Measurements from ENCODE around the gene SDHAF4. TPM values are rescaled to one million over a fixed set of nuclear protein-coding genes. Genes with fewer than 3 reads are reported as not detected.
A peak's percentile ranks its signal among the peaks of the same experiment; 100 is the strongest.

SDHAF4 gene
- total RNA-seq, 2 experiments from 2014 or later = 2.2 to 2.6 TPM

DNA sequence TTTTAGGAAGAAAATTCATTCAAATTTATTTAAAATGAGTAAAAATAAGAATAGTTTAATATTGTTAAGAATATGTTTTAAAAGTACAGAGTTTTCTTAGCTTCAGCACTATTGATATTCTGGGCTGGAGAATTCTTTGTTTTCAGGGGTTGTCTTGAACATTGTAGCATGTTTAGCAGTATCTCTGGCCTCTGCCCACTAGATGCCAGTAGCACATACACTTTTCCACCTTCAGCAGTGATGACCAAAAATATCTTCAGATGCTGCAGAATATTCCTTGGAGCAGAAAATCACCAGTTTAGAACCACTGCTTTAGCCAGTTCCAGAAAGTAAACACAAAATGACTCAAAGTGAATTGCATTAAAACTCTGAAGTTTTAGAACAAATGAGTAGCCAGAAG is 19.4 kb upstream of the SDHAF4 start:
- TF ChIP-seq, protein P1, sequence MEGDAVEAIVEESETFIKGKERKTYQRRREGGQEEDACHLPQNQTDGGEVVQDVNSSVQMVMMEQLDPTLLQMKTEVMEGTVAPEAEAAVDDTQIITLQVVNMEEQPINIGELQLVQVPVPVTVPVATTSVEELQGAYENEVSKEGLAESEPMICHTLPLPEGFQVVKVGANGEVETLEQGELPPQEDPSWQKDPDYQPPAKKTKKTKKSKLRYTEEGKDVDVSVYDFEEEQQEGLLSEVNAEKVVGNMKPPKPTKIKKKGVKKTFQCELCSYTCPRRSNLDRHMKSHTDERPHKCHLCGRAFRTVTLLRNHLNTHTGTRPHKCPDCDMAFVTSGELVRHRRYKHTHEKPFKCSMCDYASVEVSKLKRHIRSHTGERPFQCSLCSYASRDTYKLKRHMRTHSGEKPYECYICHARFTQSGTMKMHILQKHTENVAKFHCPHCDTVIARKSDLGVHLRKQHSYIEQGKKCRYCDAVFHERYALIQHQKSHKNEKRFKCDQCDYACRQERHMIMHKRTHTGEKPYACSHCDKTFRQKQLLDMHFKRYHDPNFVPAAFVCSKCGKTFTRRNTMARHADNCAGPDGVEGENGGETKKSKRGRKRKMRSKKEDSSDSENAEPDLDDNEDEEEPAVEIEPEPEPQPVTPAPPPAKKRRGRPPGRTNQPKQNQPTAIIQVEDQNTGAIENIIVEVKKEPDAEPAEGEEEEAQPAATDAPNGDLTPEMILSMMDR (IDR thresholded peaks at IDR 0.05) = peak; percentile 34
- Mint-ChIP-seq H3K9me3 (no peaks in the 10 kb centered on the region), H3K4me1 (ENCODE audit: low read depth) (no peaks in the 10 kb centered on the region), H3K4me3 (no peak overlapping the region), H3K27ac (no peak overlapping the region), H3K36me3 (ENCODE audit: low read depth) (no peaks in the 10 kb centered on the region), H3K27me3 (no peaks in the 10 kb centered on the region)
- intact Hi-C loops (cut with DNase I, micrococcal nuclease) = loop anchor here (1.0 to 2.0 kb wide), 2 partner anchors 139 to 141 kb away; no protein-coding TSS in a partner anchor
- H3K4me1 ChIP-seq (ENCODE audit: insufficient read depth, low read length) = no peaks in the 10 kb centered on the region
- CTCF ChIA-PET = interaction anchor here (1.0 to 2.4 kb wide), 2 partner anchors 14 to 140 kb away, joined by 3 to 6 read pairs; no protein-coding TSS in a partner anchor
- DNase-seq = peak in 3 of 14 experiments; percentile 27 to 48 (median 39)
- no peaks in the 10 kb centered on the region for H3K27me3 ChIP-seq (ENCODE audit: control insufficient read depth in 1 of 2, insufficient read depth in 2 of 2, low read length in 2 of 2)
- no peaks in the 10 kb centered on the region for H3K9me3 ChIP-seq (ENCODE audit: control insufficient read depth in 1 of 2, insufficient read depth in 1 of 2, low read length in 2 of 2)
- H3K36me3 ChIP-seq (ENCODE audit: insufficient read depth, low read length) = no peaks in the 10 kb centered on the region
- H3K27ac ChIP-seq (ENCODE audit: low read depth in 1 of 2, low read length in 2 of 2) = no peak overlapping the region
- no peak overlapping the region for H3K4me3 ChIP-seq (ENCODE audit: low read length)
- POLR2A ChIA-PET = no interaction called here
- ATAC-seq (ENCODE audit: poor library complexity) = no peak

DNA sequence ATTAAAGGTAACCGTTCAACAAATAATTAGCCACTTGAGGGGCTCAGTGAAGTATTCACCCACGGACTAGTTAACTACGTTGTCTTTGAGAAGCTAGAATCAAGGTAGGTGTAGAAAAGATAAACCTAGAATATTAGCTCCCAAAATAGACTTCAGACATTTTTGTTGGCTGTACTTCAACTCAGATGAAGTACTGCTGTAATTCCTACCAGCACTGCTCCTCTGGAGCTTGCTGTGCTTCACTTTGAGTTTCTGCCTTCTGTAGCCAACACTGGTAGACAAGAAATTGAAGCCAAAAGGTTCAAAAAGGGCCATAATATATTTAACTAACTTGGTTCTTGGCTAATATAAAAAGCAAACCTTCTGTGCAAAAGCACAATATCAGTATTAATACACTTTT is 18.8 kb upstream of the SDHAF4 start:
- Histone ChIP-seq H3K4me3 (ENCODE audit: low read length) (no peak overlapping the region), H3K36me3 (ENCODE audit: insufficient read depth, low read length) (no peaks in the 10 kb centered on the region), H3K9me3 (ENCODE audit: control insufficient read depth in 1 of 2, insufficient read depth in 1 of 2, low read length in 2 of 2) (no peaks in the 10 kb centered on the region), H3K27me3 (ENCODE audit: control insufficient read depth in 1 of 2, insufficient read depth in 2 of 2, low read length in 2 of 2) (no peaks in the 10 kb centered on the region), H3K4me1 (ENCODE audit: insufficient read depth, low read length) (no peaks in the 10 kb centered on the region), H3K27ac (ENCODE audit: low read depth in 1 of 2, low read length in 2 of 2) (no peak overlapping the region)
- POLR2A ChIA-PET = no interaction called here
- no peak for ATAC-seq (ENCODE audit: poor library complexity)
- no peaks in the 10 kb centered on the region for H3K4me1 Mint-ChIP-seq (ENCODE audit: low read depth)
- no peaks in the 10 kb centered on the region for H3K9me3 Mint-ChIP-seq
- TF ChIP-seq, protein P1 (IDR thresholded peaks at IDR 0.05) = no peak
- H3K36me3 Mint-ChIP-seq (ENCODE audit: low read depth) = no peaks in the 10 kb centered on the region
- intact Hi-C loops (cut with DNase I, micrococcal nuclease) = loop anchor here (1.0 to 2.0 kb wide), 2 partner anchors 139 to 140 kb away; no protein-coding TSS in a partner anchor
- no peak overlapping the region for H3K4me3 Mint-ChIP-seq
- CTCF ChIA-PET = no interaction called here
- no peaks in the 10 kb centered on the region for H3K27me3 Mint-ChIP-seq
- DNase-seq = no peak
- no peak overlapping the region for H3K27ac Mint-ChIP-seq

GRCh38 chr6:70549327-70549726 is 17.4 kb upstream of the SDHAF4 start:
- H3K27me3 Mint-ChIP-seq = no peaks in the 10 kb centered on the region
- Histone ChIP-seq H3K27ac (ENCODE audit: low read depth in 1 of 2, low read length in 2 of 2) (no peak overlapping the region), H3K9me3 (ENCODE audit: control insufficient read depth in 1 of 2, insufficient read depth in 1 of 2, low read length in 2 of 2) (no peaks in the 10 kb centered on the region), H3K36me3 (ENCODE audit: insufficient read depth, low read length) (no peaks in the 10 kb centered on the region), H3K4me3 (ENCODE audit: low read length) (no peak overlapping the region), H3K27me3 (ENCODE audit: control insufficient read depth in 1 of 2, insufficient read depth in 2 of 2, low read length in 2 of 2) (no peaks in the 10 kb centered on the region), H3K4me1 (ENCODE audit: insufficient read depth, low read length) (no peaks in the 10 kb centered on the region)
- no peak for DNase-seq
- no peaks in the 10 kb centered on the region for H3K4me1 Mint-ChIP-seq (ENCODE audit: low read depth)
- POLR2A ChIA-PET = no interaction called here
- no peak for ATAC-seq (ENCODE audit: poor library complexity)
- H3K4me3 Mint-ChIP-seq = no peak overlapping the region
- no peak overlapping the region for H3K27ac Mint-ChIP-seq
- TF ChIP-seq, protein P1 (IDR thresholded peaks at IDR 0.05) = no peak
- no peaks in the 10 kb centered on the region for H3K9me3 Mint-ChIP-seq
- H3K36me3 Mint-ChIP-seq (ENCODE audit: low read depth) = no peaks in the 10 kb centered on the region
- intact Hi-C loops (cut with DNase I, micrococcal nuclease) = no loop called here
- CTCF ChIA-PET = interaction anchor here (0.6 kb wide), 1 partner anchor 23 kb away, joined by 3 read pairs; no protein-coding TSS in a partner anchor
